K562 (cell line): Measurements from ENCODE around the gene USP10. TPM values are rescaled to one million over a fixed set of nuclear protein-coding genes. Genes with fewer than 3 reads are reported as not detected.
A peak's percentile ranks its signal among the peaks of the same experiment; 100 is the strongest.

Source experiments
- DNMT1 ChIP-seq: fragments of 450-650 bp; IDR thresholded peaks from 2 replicates; pipeline ENCODE4 v1.6.1; 2016; ENCODE audit warnings: antibody characterized with exemption, mild to moderate bottlenecking
- FOXA1 ChIP-seq: fragments of 450-650 bp; IDR thresholded peaks from 2 replicates; pipeline ENCODE4 v1.6.1; 2016; ENCODE audit warnings: mild to moderate bottlenecking, borderline replicate concordance
- GABPA ChIP-seq: fragments of 200-800 bp; sonication (Bioruptor generic); conservative IDR thresholded peaks from 2 replicates; pipeline ENCODE4 v1.6.1; 2016; ENCODE audit warnings: low read depth, missing genetic modification characterization, missing compliant biosample characterization
- NFE2L1 ChIP-seq: fragments of 450-650 bp; IDR thresholded peaks from 2 replicates; pipeline ENCODE4 v1.6.1; 2016; ENCODE audit warnings: missing genetic modification characterization, low read depth, mild to moderate bottlenecking, missing compliant biosample characterization, moderate library complexity, borderline replicate concordance
- PURB ChIP-seq: sonication (generic); formaldehyde crosslinking; IDR thresholded peaks from 2 replicates; pipeline ENCODE4 v1.9.0; 2021; ENCODE audit warnings: low read depth, mild to moderate bottlenecking, missing genetic modification reagents
- SREBF1 ChIP-seq: fragments of 150-350 bp; IDR thresholded peaks from 2 replicates; pipeline ENCODE4 v1.6.1; 2014; ENCODE audit warnings: antibody characterized with exemption, low read depth, low read length, borderline replicate concordance
- STAT5B ChIP-seq: fragments of 250-450 bp; sonication (Bioruptor Pico); IDR thresholded peaks from 2 replicates; pipeline ENCODE4 v1.8.0; 2021; ENCODE audit warnings: mild to moderate bottlenecking, inconsistent platforms
- TARDBP ChIP-seq: fragments of 450-650 bp; IDR thresholded peaks from 2 replicates; pipeline ENCODE4 v1.6.1; 2016
- TEAD1 ChIP-seq, 2 experiments: fragments of 450-650 bp in 1 of 2; sonication (generic) in 1 of 2; formaldehyde crosslinking; IDR thresholded peaks; 2 replicates each; pipeline versions ENCODE4 v1.4.0 to v1.8.0; 2020 to 2022; ENCODE audit warnings: mild to moderate bottlenecking in 2 of 2, missing genetic modification reagents in 1 of 2
- ZNF174 ChIP-seq: fragments of 250-450 bp; sonication (Bioruptor Pico); IDR thresholded peaks from 2 replicates; pipeline ENCODE4 v1.4.0; 2020; ENCODE audit warnings: mild to moderate bottlenecking
- ZNF224 ChIP-seq: sonication (generic); formaldehyde crosslinking; IDR thresholded peaks from 2 replicates; pipeline ENCODE4 v1.8.0; 2022; ENCODE audit warnings: mild to moderate bottlenecking, missing genetic modification reagents
- ZNF347 ChIP-seq: fragments of 450-650 bp; formaldehyde crosslinking; IDR thresholded peaks from 2 replicates; pipeline ENCODE4 v1.4.0; 2020; ENCODE audit warnings: low read depth, mild to moderate bottlenecking, moderate library complexity
- ZNF764 ChIP-seq: fragments of 250-450 bp; sonication (Bioruptor Pico); IDR thresholded peaks from 2 replicates; pipeline ENCODE4 v1.4.0; 2020; ENCODE audit warnings: low read depth, mild to moderate bottlenecking, moderate library complexity
- ZNF79 ChIP-seq: fragments of 250-450 bp; sonication (Bioruptor Pico); IDR thresholded peaks from 2 replicates; pipeline ENCODE4 v1.4.0; 2020; ENCODE audit warnings: low read depth, mild to moderate bottlenecking, moderate library complexity
- polyA plus RNA-seq, 8 experiments: library from polyadenylated mRNA; depleted of rRNA in 4 of 8; stranded (reverse) in 5 of 8; unstranded in 3 of 8; fragments of >200 nt; fragmentation: Nextera tagmentation in 2 of 8; fragmentation: Illumina TruSeq in 1 of 8; extraction: Ambion mirVana in 2 of 8; extraction: Trizol in 1 of 8; gene quantifications; 2 replicates each; pipeline versions ENCODE4 v1.2.1 to v1.2.3, GENCODE V29; 2011 to 2014; ENCODE audit warnings: inconsistent platforms in 1 of 8, missing spikeins in 1 of 8
- total RNA-seq, 7 experiments: library from RNA; depleted of rRNA in 6 of 7; stranded (reverse); fragments of >200 nt in 6 of 7; fragmentation: Illumina TruSeq in 2 of 7; extraction: Trizol in 2 of 7; gene quantifications; 2 replicates each; pipeline versions ENCODE4 v1.2.1 to v1.2.3, GENCODE V29; 2011 to 2021; ENCODE audit warnings: low replicate concordance in 1 of 7
- TF ChIP-seq, protein P1 (sequence below): sonication (generic); IDR thresholded peaks from 2 replicates; pipeline ENCODE4 v1.6.1; 2016
- TF ChIP-seq, protein P2 (sequence below): IDR thresholded peaks from 3 replicates; pipeline ENCODE4 v1.6.1; 2011; ENCODE audit warnings: borderline replicate concordance, mild to moderate bottlenecking, moderate library complexity; ENCODE audit not compliant: insufficient read length; ENCODE audit errors: extremely low read depth
- TF ChIP-seq, protein P3 (sequence below): sonication (generic); formaldehyde crosslinking; IDR thresholded peaks from 2 replicates; pipeline ENCODE4 v1.8.1; 2023; ENCODE audit warnings: missing genetic modification reagents, mild to moderate bottlenecking, borderline replicate concordance
- TF ChIP-seq, protein P4 (sequence below): fragments of 450-650 bp; formaldehyde crosslinking; IDR thresholded peaks from 2 replicates; pipeline ENCODE4 v1.4.0; 2022; ENCODE audit warnings: missing genetic modification characterization

The USP10 gene
- total and polyA plus RNA-seq, 9 of the 15 experiments (the other 6 are each of a cell fraction or from before 2014, with no cell fraction given) = 61.7 to 197 (median 116) TPM

DNA sequence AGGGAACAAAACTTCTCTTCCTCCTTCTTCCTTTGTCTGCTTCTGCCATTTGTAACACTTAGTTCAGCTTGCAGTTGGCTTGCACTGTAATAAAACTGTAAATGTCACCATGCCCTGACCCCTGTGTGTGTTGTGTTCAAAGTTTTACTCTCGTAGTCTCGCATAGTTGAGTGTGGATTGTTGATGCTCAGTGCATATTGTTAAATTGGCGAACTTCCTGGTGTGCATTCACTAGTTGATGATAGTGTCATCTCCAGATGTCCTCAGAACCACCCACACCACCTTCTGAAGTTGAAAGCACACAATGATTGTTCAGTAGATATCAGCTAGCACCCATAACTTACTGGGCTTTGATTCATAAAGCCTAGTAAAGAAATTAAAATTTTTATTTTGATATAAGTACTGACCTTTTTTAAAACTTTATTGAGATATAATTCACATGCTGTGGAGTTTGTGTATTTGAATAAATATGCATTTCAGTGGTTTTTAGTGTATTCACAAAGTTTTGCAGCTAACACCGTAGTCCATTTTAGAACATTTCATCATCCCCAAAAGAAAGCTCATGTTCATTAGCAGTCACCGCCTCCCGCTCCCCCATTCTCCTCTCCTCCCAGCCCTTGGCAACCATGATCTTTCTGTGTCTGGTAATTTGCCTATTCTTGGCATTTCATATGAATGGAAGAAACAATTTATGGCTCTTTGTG lies 25.0 kb downstream of the USP10 start (continued):
- TF ChIP-seq, protein P1, sequence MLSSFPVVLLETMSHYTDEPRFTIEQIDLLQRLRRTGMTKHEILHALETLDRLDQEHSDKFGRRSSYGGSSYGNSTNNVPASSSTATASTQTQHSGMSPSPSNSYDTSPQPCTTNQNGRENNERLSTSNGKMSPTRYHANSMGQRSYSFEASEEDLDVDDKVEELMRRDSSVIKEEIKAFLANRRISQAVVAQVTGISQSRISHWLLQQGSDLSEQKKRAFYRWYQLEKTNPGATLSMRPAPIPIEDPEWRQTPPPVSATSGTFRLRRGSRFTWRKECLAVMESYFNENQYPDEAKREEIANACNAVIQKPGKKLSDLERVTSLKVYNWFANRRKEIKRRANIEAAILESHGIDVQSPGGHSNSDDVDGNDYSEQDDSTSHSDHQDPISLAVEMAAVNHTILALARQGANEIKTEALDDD = 0 out of 2 replicates have a peak, but pooled peaks have one; percentile 50
- TF ChIP-seq ZNF764 (CRISPR knock-in tag) (no peak), NFE2L1 (tag) (no peak), TEAD1 (CRISPR knock-in tag; IDR thresholded peaks at IDR 0.05) (no peak), FOXA1 (no peak), ZNF347 (CRISPR knock-in tag) (no peak), ZNF224 (CRISPR knock-in tag) (no peak), ZNF174 (no peak), PURB (CRISPR knock-in tag) (no peak), SREBF1 (no peak), ZNF79 (CRISPR knock-in tag) (no peak), GABPA (tag) (peak; percentile 29; the same call in 1 of the 2 replicates), TARDBP (no peak), STAT5B (CRISPR knock-in tag) (no peak), DNMT1 (no peak)
- TF ChIP-seq, protein P2, sequence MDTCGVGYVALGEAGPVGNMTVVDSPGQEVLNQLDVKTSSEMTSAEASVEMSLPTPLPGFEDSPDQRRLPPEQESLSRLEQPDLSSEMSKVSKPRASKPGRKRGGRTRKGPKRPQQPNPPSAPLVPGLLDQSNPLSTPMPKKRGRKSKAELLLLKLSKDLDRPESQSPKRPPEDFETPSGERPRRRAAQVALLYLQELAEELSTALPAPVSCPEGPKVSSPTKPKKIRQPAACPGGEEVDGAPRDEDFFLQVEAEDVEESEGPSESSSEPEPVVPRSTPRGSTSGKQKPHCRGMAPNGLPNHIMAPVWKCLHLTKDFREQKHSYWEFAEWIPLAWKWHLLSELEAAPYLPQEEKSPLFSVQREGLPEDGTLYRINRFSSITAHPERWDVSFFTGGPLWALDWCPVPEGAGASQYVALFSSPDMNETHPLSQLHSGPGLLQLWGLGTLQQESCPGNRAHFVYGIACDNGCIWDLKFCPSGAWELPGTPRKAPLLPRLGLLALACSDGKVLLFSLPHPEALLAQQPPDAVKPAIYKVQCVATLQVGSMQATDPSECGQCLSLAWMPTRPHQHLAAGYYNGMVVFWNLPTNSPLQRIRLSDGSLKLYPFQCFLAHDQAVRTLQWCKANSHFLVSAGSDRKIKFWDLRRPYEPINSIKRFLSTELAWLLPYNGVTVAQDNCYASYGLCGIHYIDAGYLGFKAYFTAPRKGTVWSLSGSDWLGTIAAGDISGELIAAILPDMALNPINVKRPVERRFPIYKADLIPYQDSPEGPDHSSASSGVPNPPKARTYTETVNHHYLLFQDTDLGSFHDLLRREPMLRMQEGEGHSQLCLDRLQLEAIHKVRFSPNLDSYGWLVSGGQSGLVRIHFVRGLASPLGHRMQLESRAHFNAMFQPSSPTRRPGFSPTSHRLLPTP = no peak
- TF ChIP-seq, protein P3, sequence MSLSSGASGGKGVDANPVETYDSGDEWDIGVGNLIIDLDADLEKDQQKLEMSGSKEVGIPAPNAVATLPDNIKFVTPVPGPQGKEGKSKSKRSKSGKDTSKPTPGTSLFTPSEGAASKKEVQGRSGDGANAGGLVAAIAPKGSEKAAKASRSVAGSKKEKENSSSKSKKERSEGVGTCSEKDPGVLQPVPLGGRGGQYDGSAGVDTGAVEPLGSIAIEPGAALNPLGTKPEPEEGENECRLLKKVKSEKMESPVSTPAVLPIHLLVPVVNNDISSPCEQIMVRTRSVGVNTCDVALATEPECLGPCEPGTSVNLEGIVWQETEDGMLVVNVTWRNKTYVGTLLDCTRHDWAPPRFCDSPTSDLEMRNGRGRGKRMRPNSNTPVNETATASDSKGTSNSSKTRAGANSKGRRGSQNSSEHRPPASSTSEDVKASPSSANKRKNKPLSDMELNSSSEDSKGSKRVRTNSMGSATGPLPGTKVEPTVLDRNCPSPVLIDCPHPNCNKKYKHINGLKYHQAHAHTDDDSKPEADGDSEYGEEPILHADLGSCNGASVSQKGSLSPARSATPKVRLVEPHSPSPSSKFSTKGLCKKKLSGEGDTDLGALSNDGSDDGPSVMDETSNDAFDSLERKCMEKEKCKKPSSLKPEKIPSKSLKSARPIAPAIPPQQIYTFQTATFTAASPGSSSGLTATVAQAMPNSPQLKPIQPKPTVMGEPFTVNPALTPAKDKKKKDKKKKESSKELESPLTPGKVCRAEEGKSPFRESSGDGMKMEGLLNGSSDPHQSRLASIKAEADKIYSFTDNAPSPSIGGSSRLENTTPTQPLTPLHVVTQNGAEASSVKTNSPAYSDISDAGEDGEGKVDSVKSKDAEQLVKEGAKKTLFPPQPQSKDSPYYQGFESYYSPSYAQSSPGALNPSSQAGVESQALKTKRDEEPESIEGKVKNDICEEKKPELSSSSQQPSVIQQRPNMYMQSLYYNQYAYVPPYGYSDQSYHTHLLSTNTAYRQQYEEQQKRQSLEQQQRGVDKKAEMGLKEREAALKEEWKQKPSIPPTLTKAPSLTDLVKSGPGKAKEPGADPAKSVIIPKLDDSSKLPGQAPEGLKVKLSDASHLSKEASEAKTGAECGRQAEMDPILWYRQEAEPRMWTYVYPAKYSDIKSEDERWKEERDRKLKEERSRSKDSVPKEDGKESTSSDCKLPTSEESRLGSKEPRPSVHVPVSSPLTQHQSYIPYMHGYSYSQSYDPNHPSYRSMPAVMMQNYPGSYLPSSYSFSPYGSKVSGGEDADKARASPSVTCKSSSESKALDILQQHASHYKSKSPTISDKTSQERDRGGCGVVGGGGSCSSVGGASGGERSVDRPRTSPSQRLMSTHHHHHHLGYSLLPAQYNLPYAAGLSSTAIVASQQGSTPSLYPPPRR (CRISPR knock-in tag) = no peak
- TF ChIP-seq, protein P4, sequence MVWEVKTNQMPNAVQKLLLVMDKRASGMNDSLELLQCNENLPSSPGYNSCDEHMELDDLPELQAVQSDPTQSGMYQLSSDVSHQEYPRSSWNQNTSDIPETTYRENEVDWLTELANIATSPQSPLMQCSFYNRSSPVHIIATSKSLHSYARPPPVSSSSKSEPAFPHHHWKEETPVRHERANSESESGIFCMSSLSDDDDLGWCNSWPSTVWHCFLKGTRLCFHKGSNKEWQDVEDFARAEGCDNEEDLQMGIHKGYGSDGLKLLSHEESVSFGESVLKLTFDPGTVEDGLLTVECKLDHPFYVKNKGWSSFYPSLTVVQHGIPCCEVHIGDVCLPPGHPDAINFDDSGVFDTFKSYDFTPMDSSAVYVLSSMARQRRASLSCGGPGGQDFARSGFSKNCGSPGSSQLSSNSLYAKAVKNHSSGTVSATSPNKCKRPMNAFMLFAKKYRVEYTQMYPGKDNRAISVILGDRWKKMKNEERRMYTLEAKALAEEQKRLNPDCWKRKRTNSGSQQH (CRISPR knock-in tag) = 0 out of 2 replicates have a peak, but pooled peaks have one; percentile 46
